Measurements from ENCODE around the gene STIM1.

GRCh38 chr11:3854977-3855807 is at the start of gene STIM1:
- TF ChIP-seq POLR2AphosphoS5 (IDR thresholded peaks at IDR 0.05) = peak; percentile 75 to 94 (median 93)
- peak; percentile 94 to 99 (median 97) for TF ChIP-seq CTCF (IDR thresholded peaks at IDR 0.05)

All from sigmoid colon (tissue), 4 donors.